Cerebellar nuclear complex (tissue), 1 donor: ENCODE data around the gene ZNF438.

Experiments used
- DNase-seq, 2 experiments: peaks; one replicate each; lab custom pipeline; 2025; lab: John Stamatoyannopoulos, UW

Gene ZNF438

GRCh38 chr10:30847199-30847598, 184.5 kb downstream of the ZNF438 start:
- no peak for DNase-seq

GRCh38 chr10:30846710-30847109, 185.0 kb downstream of the ZNF438 start:
- DNase-seq = no peak

- DNase-seq = no peak
Observed at GRCh38 chr10:30842894-30843293, 188.8 kb downstream of the ZNF438 start.

GRCh38 chr10:30842185-30842584, 189.5 kb downstream of the ZNF438 start:
- no peak for DNase-seq

- no peak for DNase-seq
Observed at GRCh38 chr10:30840395-30841050, 191.1 kb downstream of the ZNF438 start.

GRCh38 chr10:30839652-30840051, 192.0 kb downstream of the ZNF438 start:
- DNase-seq = no peak

GRCh38 chr10:30836406-30836805, 195.3 kb downstream of the ZNF438 start:
- DNase-seq = no peak

GRCh38 chr10:30835146-30835545, 196.5 kb downstream of the ZNF438 start:
- no peak for DNase-seq

GRCh38 chr10:30834651-30835050, 197.0 kb downstream of the ZNF438 start:
- no peak for DNase-seq

GRCh38 chr10:30834153-30834552, 197.5 kb downstream of the ZNF438 start:
- DNase-seq = no peak

- DNase-seq = no peak
Observed at GRCh38 chr10:30833628-30833970, 198.1 kb downstream of the ZNF438 start.

GRCh38 chr10:30832749-30833627, 198.7 kb downstream of the ZNF438 start:
- no peak for DNase-seq

- DNase-seq = no peak
Observed at GRCh38 chr10:30832001-30832748, 199.5 kb downstream of the ZNF438 start.

GRCh38 chr10:30831426-30831825, 200.2 kb downstream of the ZNF438 start:
- DNase-seq = no peak

GRCh38 chr10:30830315-30831230, 201.1 kb downstream of the ZNF438 start:
- no peak for DNase-seq

- DNase-seq = no peak
Observed at GRCh38 chr10:30829901-30830300, 201.8 kb downstream of the ZNF438 start.

- DNase-seq = no peak
Observed at GRCh38 chr10:30828680-30829079, 203.0 kb downstream of the ZNF438 start.

- DNase-seq = no peak
Observed at GRCh38 chr10:30828164-30828563, 203.5 kb downstream of the ZNF438 start.

GRCh38 chr10:30827531-30828120, 204.0 kb downstream of the ZNF438 start:
- no peak for DNase-seq

GRCh38 chr10:30826679-30827078, 205.0 kb downstream of the ZNF438 start:
- DNase-seq = no peak

GRCh38 chr10:30825495-30825894, 206.2 kb downstream of the ZNF438 start:
- DNase-seq = no peak
